Upper lobe of left lung (tissue), 6 donors: ENCODE results near the gene MPV17. TPM values are rescaled to one million over a fixed set of nuclear protein-coding genes. Genes with fewer than 3 reads are reported as not detected.

Source experiments
- ATAC-seq, 2 donors: fragments of 200-7000 bp; cut with Tn5 transposase; one replicate each; pipeline ENCODE4 v1.9.1; 2022; ENCODE audit warnings: mild to moderate bottlenecking in 2 of 2, moderate library complexity in 2 of 2; ENCODE audit not compliant: low FRiP score in 2 of 2
- DNase-seq, 2 donors: peaks; one replicate each; pipeline ENCODE4 v3.0.0-alpha.2; 2019 to 2020
- H3K27ac ChIP-seq, 4 donors: fragments of 200-600 bp; sonication (generic); one replicate each; pipeline ENCODE4 v1.5.1; 2016 to 2019
- H3K27me3 ChIP-seq, 4 donors: fragments of 200-600 bp; sonication (generic); one replicate each; pipeline ENCODE4 v1.5.1; 2017 to 2019
- H3K36me3 ChIP-seq, 4 donors: fragments of 200-600 bp; sonication (generic); one replicate each; pipeline ENCODE4 v1.5.1; 2016 to 2019
- H3K4me1 ChIP-seq, 4 donors: fragments of 200-600 bp; sonication (generic); one replicate each; pipeline ENCODE4 v1.5.1; 2018 to 2019
- H3K4me3 ChIP-seq, 4 donors: fragments of 200-600 bp; sonication (generic); one replicate each; pipeline ENCODE4 v1.5.1; 2017 to 2019; ENCODE audit warnings: mild to moderate bottlenecking in 2 of 4, moderate library complexity in 1 of 4
- H3K9me3 ChIP-seq, 4 donors: fragments of 200-600 bp; sonication (generic); one replicate each; pipeline ENCODE4 v1.5.1; 2018 to 2019
- EP300 ChIP-seq, 4 donors: sonication (generic); formaldehyde crosslinking; IDR thresholded peaks; one replicate each; pipeline ENCODE4 v1.5.1; 2017; ENCODE audit warnings: antibody characterized with exemption in 4 of 4, control low read depth in 2 of 4
- POLR2A ChIP-seq, 4 donors: fragments of 450-650 bp; IDR thresholded peaks; one replicate each; pipeline ENCODE4 v1.5.1; 2016 to 2017; ENCODE audit warnings: antibody characterized with exemption in 4 of 4, mild to moderate bottlenecking in 2 of 4
- POLR2AphosphoS5 ChIP-seq, 2 donors: sonication (generic); formaldehyde crosslinking; IDR thresholded peaks; one replicate each; pipeline ENCODE4 v1.5.1; 2017; ENCODE audit warnings: antibody characterized with exemption in 2 of 2
- WGBS, 2 donors: methylation state at CpG; one replicate each; pipeline ENCODE4 v1.1.5; 2017 to 2018; 5-methylcytosine and 5-hydroxymethylcytosine counted together
- total RNA-seq, 6 donors: library from RNA; depleted of rRNA in 4 of 6; stranded (reverse); fragments of >200 nt in 4 of 6; gene quantifications; one replicate each; pipeline versions ENCODE4 v1.1.0 to v1.2.1, GENCODE V29; 2016 to 2021
- TF ChIP-seq, protein P1 (sequence below), 6 experiments: fragments of 450-650 bp in 4 of 6; fragments of 200-600 bp in 2 of 6; sonication (generic) in 2 of 6; IDR thresholded peaks; one replicate each; pipeline ENCODE4 v1.5.1; 2016 to 2019; ENCODE audit warnings: antibody characterized with exemption in 6 of 6
- donor health status: DM: no; HTN: no; CAD: no; lungs with moderate emphysema.
- donor health status: DM: no; HTN: yes; CAD: no; lungs with severe emphysema.

Gene MPV17
- total RNA-seq, 6 donors from 2014 or later: 51.2 to 99.3 (median 75.9) TPM

DNA sequence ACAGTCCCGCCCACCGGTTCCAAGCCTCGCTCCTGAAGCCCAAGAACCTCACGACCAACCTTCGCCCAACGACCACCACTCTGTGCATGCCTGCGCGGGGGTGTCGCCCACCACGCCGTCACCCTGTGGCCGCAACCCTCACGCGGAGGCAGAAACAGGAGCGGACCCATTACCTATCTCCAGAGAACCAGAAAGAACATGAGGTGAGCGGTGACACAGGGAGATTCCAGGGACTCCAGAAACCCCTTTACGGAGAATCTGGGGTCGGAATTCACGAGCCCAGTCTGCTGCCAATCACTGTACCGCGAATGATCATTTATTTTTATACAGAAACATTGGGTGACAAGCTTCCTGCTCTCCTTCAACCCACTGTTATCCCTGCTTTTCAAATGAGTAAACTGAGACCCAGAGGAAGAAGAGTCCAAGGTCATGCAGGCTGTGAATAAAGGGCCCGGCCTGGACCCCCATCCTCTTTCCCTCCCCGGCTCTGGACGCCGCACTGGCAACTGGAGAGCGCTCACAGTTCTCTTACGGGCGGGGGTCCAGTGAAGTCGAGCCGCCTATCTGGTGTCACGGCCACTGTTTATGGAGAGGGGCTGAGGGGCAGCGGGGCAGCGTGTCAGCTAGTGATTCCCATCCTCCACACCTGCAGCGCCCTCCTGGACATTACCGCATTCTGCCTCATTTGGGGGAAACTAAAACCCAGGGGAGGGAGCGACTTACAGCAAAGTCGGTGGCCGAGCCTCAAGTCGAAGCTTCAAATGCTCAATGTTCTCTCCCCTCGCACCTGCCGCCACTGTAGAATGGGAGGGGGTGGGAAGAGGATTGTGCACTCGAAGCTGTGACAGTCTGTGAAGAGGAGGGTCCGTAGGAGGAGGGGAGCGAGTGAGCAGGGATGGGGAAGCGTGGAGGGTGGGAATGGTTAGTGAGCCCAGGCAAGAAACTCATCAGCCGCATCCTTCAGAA is 59.3 kb downstream of the MPV17 start:
- TF ChIP-seq POLR2AphosphoS5 (IDR thresholded peaks at IDR 0.05): no peak
- TF ChIP-seq POLR2A (IDR thresholded peaks at IDR 0.05): no peak
- TF ChIP-seq, protein P1, sequence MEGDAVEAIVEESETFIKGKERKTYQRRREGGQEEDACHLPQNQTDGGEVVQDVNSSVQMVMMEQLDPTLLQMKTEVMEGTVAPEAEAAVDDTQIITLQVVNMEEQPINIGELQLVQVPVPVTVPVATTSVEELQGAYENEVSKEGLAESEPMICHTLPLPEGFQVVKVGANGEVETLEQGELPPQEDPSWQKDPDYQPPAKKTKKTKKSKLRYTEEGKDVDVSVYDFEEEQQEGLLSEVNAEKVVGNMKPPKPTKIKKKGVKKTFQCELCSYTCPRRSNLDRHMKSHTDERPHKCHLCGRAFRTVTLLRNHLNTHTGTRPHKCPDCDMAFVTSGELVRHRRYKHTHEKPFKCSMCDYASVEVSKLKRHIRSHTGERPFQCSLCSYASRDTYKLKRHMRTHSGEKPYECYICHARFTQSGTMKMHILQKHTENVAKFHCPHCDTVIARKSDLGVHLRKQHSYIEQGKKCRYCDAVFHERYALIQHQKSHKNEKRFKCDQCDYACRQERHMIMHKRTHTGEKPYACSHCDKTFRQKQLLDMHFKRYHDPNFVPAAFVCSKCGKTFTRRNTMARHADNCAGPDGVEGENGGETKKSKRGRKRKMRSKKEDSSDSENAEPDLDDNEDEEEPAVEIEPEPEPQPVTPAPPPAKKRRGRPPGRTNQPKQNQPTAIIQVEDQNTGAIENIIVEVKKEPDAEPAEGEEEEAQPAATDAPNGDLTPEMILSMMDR (IDR thresholded peaks at IDR 0.05): no peak
- TF ChIP-seq EP300 (IDR thresholded peaks at IDR 0.05): no peak
- no peak overlapping the region for H3K27ac ChIP-seq
- H3K36me3 ChIP-seq: no peaks in the 10 kb centered on the region
- 5 to 6% methylated on average over 24 to 44 of the region's 46 CpGs for WGBS, 2 donors
- DNase-seq: no peak
- H3K27me3 ChIP-seq: peaks cover 1 to 41% (median 28%) of the 10 kb centered on the region in 4 donors
- H3K4me1 ChIP-seq: peaks cover 33 to 43% (median 36%) of the 10 kb centered on the region in 4 donors
- H3K4me3 ChIP-seq: peak overlapping the region; percentile 36 to 60 (median 51)
- no peak for ATAC-seq
- no peaks in the 10 kb centered on the region for H3K9me3 ChIP-seq

DNA sequence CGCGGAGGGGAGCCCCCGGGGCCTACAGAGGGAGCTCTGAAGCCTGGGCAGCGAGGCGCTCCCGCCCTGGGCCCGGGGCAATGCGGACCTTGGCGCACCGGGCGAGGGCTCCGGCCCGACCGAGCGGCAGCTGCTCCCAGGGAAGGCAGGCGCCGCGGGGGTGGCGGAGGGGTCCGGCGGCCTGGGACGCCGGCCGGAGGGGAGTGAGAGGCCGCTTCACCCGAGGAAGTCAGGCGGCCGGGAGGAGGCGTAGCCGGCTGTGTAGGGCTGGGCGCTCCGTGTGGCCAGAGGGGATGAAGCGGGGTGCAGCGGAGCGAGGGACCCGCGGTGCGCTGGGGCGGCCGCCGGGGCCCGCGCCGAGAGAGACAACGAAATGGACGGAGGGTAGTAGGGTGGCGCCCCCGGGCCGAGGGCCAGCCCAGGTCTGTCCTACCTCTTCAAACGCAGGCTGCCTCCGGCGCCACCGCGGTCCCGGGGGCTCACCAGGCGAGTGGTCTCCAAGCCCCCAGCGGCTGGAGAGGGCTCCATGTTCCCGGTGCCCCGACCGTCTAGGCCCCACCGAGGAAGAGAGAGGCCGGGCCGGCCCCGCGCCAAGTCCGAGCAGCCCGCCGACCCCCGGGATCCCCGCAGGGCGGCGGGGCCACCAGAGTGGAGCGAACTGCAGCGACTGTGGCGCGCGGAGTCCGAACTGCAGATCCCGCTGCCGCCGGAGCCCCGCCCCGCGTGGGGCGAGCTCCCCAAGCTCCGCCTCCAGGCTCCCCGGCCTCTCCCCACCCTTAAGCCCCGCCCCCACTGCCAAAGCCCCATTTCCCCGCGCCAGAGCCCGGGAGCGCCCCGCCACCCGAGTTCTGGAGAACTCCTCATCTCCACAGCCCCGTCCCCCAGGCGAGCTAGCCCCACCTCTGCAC is 60.3 kb downstream of the MPV17 start, which contains the start of gene SLC30A3:
TSS of gene SLC30A3 (minus strand) at position 669 of the 908 bp plus-strand sequence. CDS start at position 528, 141 bp downstream.
- TF ChIP-seq EP300 (IDR thresholded peaks at IDR 0.05) (no peak), POLR2AphosphoS5 (IDR thresholded peaks at IDR 0.05) (no peak), POLR2A (IDR thresholded peaks at IDR 0.05) (no peak)
- TF ChIP-seq, protein P1 (IDR thresholded peaks at IDR 0.05): no peak
- peak within 1 kb of the TSS; percentile 36 to 60 (median 51) for H3K4me3 ChIP-seq
- H3K9me3 ChIP-seq: no peaks in the 10 kb centered on the region
- H3K27me3 ChIP-seq: peaks cover 1 to 41% (median 28%) of the 10 kb centered on the region in 4 donors
- peak; percentile 48 to 86 for ATAC-seq
- peak; percentile 65 to 93 for DNase-seq
- no peak within 1 kb of the TSS for H3K27ac ChIP-seq
- no peaks in the 10 kb centered on the region for H3K36me3 ChIP-seq
- peaks cover 33 to 43% (median 36%) of the 10 kb centered on the region in 4 donors for H3K4me1 ChIP-seq
- WGBS, 2 donors: 1 to 3% methylated on average over 6 to 28 of the region's 96 CpGs

DNA sequence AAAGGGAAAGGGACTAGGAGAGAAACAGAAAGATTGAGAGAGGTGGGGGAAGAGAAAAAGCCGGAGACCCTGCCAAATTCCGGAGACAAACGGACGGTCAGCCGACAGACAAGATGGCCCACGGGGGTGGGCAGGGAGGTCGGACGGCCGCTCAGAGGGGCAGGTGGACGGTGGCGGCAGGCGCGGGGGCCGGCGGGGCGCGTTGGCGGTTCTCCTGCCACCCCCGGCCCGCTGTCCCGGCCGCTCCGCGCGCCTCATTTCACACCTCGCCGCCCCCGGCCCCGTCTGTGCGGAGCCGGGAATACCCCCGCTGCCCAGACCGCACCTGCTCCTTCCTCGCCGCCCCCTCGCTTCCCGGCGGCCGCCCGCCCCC is 61.0 kb downstream of the MPV17 start:
- ATAC-seq: no peak
- H3K9me3 ChIP-seq: no peaks in the 10 kb centered on the region
- no peaks in the 10 kb centered on the region for H3K36me3 ChIP-seq
- WGBS, 2 donors: 5 to 11% methylated on average over 18 to 26 of the region's 40 CpGs
- H3K27ac ChIP-seq: no peak overlapping the region
- DNase-seq: peak in 1 of 2 donors; percentile 84
- TF ChIP-seq EP300 (IDR thresholded peaks at IDR 0.05) (no peak), POLR2AphosphoS5 (IDR thresholded peaks at IDR 0.05) (no peak), POLR2A (IDR thresholded peaks at IDR 0.05) (no peak)
- TF ChIP-seq, protein P1 (IDR thresholded peaks at IDR 0.05): no peak
- H3K4me3 ChIP-seq: peak overlapping the region in 3 of 4 donors; percentile 44 to 60 (median 58)
- peaks cover 33 to 43% (median 36%) of the 10 kb centered on the region in 4 donors for H3K4me1 ChIP-seq
- H3K27me3 ChIP-seq: peaks cover 1 to 41% (median 28%) of the 10 kb centered on the region in 4 donors

DNA sequence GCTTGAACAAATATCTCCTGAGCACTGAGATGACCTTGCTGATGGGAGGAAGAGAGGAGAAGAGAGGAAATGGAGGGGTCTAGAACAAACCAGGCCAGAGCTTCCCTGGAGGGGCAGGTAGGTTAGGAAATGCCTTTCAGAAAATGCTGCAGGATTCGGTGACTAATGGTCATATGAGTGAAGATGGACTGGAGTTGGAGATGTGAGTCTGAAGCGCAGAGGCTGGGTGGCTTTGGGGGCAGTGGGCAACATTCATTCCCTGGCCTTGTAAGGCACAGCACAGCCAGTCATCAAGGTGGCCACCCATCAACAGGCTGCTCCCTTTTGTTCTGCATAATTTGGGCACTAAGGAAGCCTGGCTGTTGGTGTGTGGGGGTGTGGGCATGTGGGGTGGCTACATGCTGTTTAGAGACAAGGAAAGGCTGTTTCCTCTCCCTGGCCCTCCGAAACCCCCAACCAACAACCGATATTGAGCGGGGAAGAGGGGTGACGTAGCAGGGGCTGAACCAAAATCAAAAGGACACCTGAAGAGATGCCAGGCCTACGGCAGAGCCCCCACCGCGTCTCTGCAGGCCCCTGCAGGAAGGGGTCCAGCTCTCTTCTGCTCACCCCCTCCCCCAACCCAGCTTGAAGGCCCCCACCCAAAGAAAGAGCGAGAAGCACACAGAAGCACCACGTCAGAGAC is 61.5 kb downstream of the MPV17 start:
- H3K4me1 ChIP-seq: peaks cover 33 to 43% (median 36%) of the 10 kb centered on the region in 4 donors
- no peak for TF ChIP-seq POLR2AphosphoS5 (IDR thresholded peaks at IDR 0.05)
- TF ChIP-seq EP300 (IDR thresholded peaks at IDR 0.05): no peak
- TF ChIP-seq POLR2A (IDR thresholded peaks at IDR 0.05): no peak
- TF ChIP-seq, protein P1 (IDR thresholded peaks at IDR 0.05): no peak
- H3K36me3 ChIP-seq: no peaks in the 10 kb centered on the region
- WGBS, 2 donors: 41 to 66% methylated on average over 11 of the region's 11 CpGs
- H3K4me3 ChIP-seq: no peak overlapping the region
- no peak for DNase-seq
- H3K27me3 ChIP-seq: peaks cover 1 to 41% (median 28%) of the 10 kb centered on the region in 4 donors
- H3K9me3 ChIP-seq: no peaks in the 10 kb centered on the region
- no peak overlapping the region for H3K27ac ChIP-seq
- no peak for ATAC-seq
